SK-N-SH treated with all-trans-retinoic acid at 6 μM for 48 hours (cell line): ENCODE results near the gene ABCC5.

Experiments
- GLIS3 ChIP-seq: fragments of 250-450 bp; sonication (Bioruptor Pico); IDR thresholded peaks from 2 replicates; pipeline ENCODE4 v1.5.0; 2020; ENCODE audit warnings: mild to moderate bottlenecking, moderate library complexity
- SNAI2 ChIP-seq: fragments of 250-450 bp; sonication (Bioruptor Pico); IDR thresholded peaks from 2 replicates; pipeline ENCODE4 v1.5.0; 2020; ENCODE audit warnings: mild to moderate bottlenecking, moderate library complexity
- TCF4 ChIP-seq: fragments of 250-450 bp; sonication (Bioruptor Pico); IDR thresholded peaks from 2 replicates; pipeline ENCODE4 v1.8.0; 2021; ENCODE audit warnings: mild to moderate bottlenecking, moderate library complexity, borderline replicate concordance
- TOX ChIP-seq: fragments of 250-450 bp; sonication (Bioruptor Pico); IDR thresholded peaks from 2 replicates; pipeline ENCODE4 v1.8.0; 2021; ENCODE audit warnings: mild to moderate bottlenecking, moderate library complexity, borderline replicate concordance
- ZFP30 ChIP-seq: fragments of 450-650 bp; formaldehyde crosslinking; IDR thresholded peaks from 2 replicates; pipeline ENCODE4 v1.5.0; 2022; ENCODE audit warnings: mild to moderate bottlenecking, moderate library complexity
- ZNF565 ChIP-seq: fragments of 450-650 bp; formaldehyde crosslinking; conservative IDR thresholded peaks from 2 replicates; pipeline ENCODE4 v1.5.0; 2020; ENCODE audit warnings: low read depth, mild to moderate bottlenecking, moderate library complexity
- TF ChIP-seq, protein P1 (sequence below): fragments of 250-450 bp; sonication (Bioruptor Pico); IDR thresholded peaks from 2 replicates; pipeline ENCODE4 v1.8.0; 2020; ENCODE audit warnings: mild to moderate bottlenecking, moderate library complexity, borderline replicate concordance
- TF ChIP-seq, protein P2 (sequence below): fragments of 250-450 bp; sonication (Bioruptor Pico); IDR thresholded peaks from 2 replicates; pipeline ENCODE4 v1.5.0; 2020; ENCODE audit warnings: mild to moderate bottlenecking, moderate library complexity
- TF ChIP-seq, protein P3 (sequence below): fragments of 250-450 bp; sonication (Bioruptor Pico); IDR thresholded peaks from 2 replicates; pipeline ENCODE4 v1.8.0; 2021; ENCODE audit warnings: low read depth, mild to moderate bottlenecking, moderate library complexity, borderline replicate concordance

DNA sequence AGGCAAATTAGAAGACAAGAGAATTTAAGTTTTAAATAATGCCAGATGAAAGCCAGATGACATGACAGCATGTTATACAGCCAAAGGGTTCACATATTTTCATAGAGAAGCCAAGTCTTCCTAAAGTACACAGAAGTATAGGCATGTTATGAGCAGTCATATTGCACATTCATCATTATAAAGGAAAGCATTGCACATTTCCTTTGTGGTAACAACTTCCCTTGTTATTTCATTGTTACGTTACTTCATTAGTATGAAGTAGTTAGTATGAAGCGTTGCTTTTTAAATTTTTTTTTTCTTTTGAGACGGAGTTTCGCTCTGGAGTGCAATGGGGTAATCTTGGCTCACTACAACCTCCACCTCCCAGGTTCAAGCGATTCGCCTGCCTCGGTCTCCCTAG lies 4.6 kb upstream of the ABCC5 start:
- TF ChIP-seq, protein P1, sequence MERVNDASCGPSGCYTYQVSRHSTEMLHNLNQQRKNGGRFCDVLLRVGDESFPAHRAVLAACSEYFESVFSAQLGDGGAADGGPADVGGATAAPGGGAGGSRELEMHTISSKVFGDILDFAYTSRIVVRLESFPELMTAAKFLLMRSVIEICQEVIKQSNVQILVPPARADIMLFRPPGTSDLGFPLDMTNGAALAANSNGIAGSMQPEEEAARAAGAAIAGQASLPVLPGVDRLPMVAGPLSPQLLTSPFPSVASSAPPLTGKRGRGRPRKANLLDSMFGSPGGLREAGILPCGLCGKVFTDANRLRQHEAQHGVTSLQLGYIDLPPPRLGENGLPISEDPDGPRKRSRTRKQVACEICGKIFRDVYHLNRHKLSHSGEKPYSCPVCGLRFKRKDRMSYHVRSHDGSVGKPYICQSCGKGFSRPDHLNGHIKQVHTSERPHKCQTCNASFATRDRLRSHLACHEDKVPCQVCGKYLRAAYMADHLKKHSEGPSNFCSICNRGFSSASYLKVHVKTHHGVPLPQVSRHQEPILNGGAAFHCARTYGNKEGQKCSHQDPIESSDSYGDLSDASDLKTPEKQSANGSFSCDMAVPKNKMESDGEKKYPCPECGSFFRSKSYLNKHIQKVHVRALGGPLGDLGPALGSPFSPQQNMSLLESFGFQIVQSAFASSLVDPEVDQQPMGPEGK (CRISPR knock-in tag) = no peak
- TF ChIP-seq, protein P2, sequence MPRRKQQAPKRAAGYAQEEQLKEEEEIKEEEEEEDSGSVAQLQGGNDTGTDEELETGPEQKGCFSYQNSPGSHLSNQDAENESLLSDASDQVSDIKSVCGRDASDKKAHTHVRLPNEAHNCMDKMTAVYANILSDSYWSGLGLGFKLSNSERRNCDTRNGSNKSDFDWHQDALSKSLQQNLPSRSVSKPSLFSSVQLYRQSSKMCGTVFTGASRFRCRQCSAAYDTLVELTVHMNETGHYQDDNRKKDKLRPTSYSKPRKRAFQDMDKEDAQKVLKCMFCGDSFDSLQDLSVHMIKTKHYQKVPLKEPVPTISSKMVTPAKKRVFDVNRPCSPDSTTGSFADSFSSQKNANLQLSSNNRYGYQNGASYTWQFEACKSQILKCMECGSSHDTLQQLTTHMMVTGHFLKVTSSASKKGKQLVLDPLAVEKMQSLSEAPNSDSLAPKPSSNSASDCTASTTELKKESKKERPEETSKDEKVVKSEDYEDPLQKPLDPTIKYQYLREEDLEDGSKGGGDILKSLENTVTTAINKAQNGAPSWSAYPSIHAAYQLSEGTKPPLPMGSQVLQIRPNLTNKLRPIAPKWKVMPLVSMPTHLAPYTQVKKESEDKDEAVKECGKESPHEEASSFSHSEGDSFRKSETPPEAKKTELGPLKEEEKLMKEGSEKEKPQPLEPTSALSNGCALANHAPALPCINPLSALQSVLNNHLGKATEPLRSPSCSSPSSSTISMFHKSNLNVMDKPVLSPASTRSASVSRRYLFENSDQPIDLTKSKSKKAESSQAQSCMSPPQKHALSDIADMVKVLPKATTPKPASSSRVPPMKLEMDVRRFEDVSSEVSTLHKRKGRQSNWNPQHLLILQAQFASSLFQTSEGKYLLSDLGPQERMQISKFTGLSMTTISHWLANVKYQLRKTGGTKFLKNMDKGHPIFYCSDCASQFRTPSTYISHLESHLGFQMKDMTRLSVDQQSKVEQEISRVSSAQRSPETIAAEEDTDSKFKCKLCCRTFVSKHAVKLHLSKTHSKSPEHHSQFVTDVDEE (CRISPR knock-in tag) = no peak
- no peak for TF ChIP-seq ZFP30
- TF ChIP-seq, protein P3, sequence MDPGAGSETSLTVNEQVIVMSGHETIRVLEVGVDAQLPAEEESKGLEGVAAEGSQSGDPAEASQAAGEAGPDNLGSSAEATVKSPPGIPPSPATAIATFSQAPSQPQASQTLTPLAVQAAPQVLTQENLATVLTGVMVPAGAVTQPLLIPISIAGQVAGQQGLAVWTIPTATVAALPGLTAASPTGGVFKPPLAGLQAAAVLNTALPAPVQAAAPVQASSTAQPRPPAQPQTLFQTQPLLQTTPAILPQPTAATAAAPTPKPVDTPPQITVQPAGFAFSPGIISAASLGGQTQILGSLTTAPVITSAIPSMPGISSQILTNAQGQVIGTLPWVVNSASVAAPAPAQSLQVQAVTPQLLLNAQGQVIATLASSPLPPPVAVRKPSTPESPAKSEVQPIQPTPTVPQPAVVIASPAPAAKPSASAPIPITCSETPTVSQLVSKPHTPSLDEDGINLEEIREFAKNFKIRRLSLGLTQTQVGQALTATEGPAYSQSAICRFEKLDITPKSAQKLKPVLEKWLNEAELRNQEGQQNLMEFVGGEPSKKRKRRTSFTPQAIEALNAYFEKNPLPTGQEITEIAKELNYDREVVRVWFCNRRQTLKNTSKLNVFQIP (CRISPR knock-in tag) = no peak
- TF ChIP-seq GLIS3 (CRISPR knock-in tag) = no peak
- no peak for TF ChIP-seq TOX
- TF ChIP-seq ZNF565 (CRISPR knock-in tag) = no peak
- no peak for TF ChIP-seq TCF4 (CRISPR knock-in tag)
- TF ChIP-seq SNAI2 (CRISPR knock-in tag) = no peak
